Fibroblast of lung (primary cell): ENCODE data around the gene MICU1. TPM values are rescaled to one million over a fixed set of nuclear protein-coding genes. Genes with fewer than 3 reads are reported as not detected.

ENCODE experiments used
- DNase-seq, 2 donors: peaks; one replicate each; pipeline versions ENCODE4 v3.0.0 to v3.0.0-alpha.2; 2010; ENCODE audit warnings: low read depth in 2 of 2
- H2AFZ ChIP-seq: 2 replicates; pipeline ENCODE4 v1.5.1; 2012; ENCODE audit warnings: low read length, control low read depth, inconsistent platforms
- H3K27ac ChIP-seq: 2 replicates; pipeline ENCODE4 v1.5.1; 2011; ENCODE audit warnings: low read length, control low read depth; ENCODE audit not compliant: insufficient read depth
- H3K27me3 ChIP-seq: 2 replicates; pipeline ENCODE4 v1.5.1; 2011; ENCODE audit warnings: mild to moderate bottlenecking, low read length; ENCODE audit not compliant: control insufficient read depth, insufficient read depth
- H3K36me3 ChIP-seq: 2 replicates; pipeline ENCODE4 v1.5.1; 2011; ENCODE audit warnings: low read length; ENCODE audit not compliant: control insufficient read depth, insufficient read depth
- H3K4me1 ChIP-seq: 2 replicates; pipeline ENCODE4 v1.5.1; 2011; ENCODE audit warnings: low read length; ENCODE audit not compliant: control insufficient read depth, insufficient read depth; ENCODE audit errors: extremely low read depth
- H3K4me2 ChIP-seq: 2 replicates; pipeline ENCODE4 v1.5.1; 2011; ENCODE audit warnings: low read length, control low read depth; ENCODE audit not compliant: insufficient read depth; ENCODE audit errors: extremely low read depth
- H3K4me3 ChIP-seq, 4 experiments: fragments of 200-600 bp in 1 of 4; sonication (generic) in 1 of 4; replicated peaks in 1 of 4; 2 replicates each; pipeline ENCODE4 v1.5.1; 2011 to 2016; ENCODE audit warnings: low read length in 4 of 4, low read depth in 3 of 4, mild to moderate bottlenecking in 3 of 4, control low read depth in 2 of 4, inconsistent platforms in 1 of 4, mixed read lengths in 1 of 4; ENCODE audit not compliant: insufficient read depth in 1 of 4; ENCODE audit errors: control extremely low read depth in 1 of 4
- H3K79me2 ChIP-seq: 2 replicates; pipeline ENCODE4 v1.5.1; 2012; ENCODE audit warnings: mild to moderate bottlenecking, low read length, inconsistent platforms; ENCODE audit not compliant: control insufficient read depth, insufficient read depth
- H3K9ac ChIP-seq: 2 replicates; pipeline ENCODE4 v1.5.1; 2011; ENCODE audit warnings: mild to moderate bottlenecking, low read length, control low read depth; ENCODE audit not compliant: insufficient read depth
- H3K9me3 ChIP-seq: 2 replicates; pipeline ENCODE4 v1.5.1; 2012; ENCODE audit warnings: low read depth, low read length; ENCODE audit not compliant: control insufficient read depth, insufficient read depth
- H4K20me1 ChIP-seq: 2 replicates; pipeline ENCODE4 v1.5.1; 2011; ENCODE audit warnings: low read length; ENCODE audit not compliant: control insufficient read depth, insufficient read depth; ENCODE audit errors: extremely low read depth
- EZH2 ChIP-seq: IDR thresholded peaks from 2 replicates; pipeline ENCODE4 v1.5.1; 2012; ENCODE audit warnings: low read length, control low read depth, mild to moderate bottlenecking; ENCODE audit errors: missing control alignments
- polyA plus RNA-seq, 2 donors: library from polyadenylated mRNA; depleted of rRNA in 1 of 2; stranded (reverse) in 1 of 2; unstranded in 1 of 2; fragments of >200 nt; gene quantifications; 2 replicates each; pipeline ENCODE4 v1.2.1, GENCODE V29; 2011 to 2012; ENCODE audit warnings: missing spikeins in 1 of 2
- total RNA-seq: library from RNA; depleted of rRNA; stranded (reverse); fragments of >200 nt; gene quantifications from 2 replicates; pipeline ENCODE4 v1.2.1, GENCODE V29; 2014
- TF ChIP-seq, protein P1 (sequence below), 2 donors: IDR thresholded peaks in 1 of 2; conservative IDR thresholded peaks in 1 of 2; 1 replicate in 1 of 2; 2 replicates in 1 of 2; pipeline ENCODE4 v1.5.1; 2011 to 2012; ENCODE audit warnings: low read length in 2 of 2, control low read depth in 1 of 2, inconsistent platforms in 1 of 2, low read depth in 1 of 2, mild to moderate bottlenecking in 1 of 2

Gene MICU1
- total and polyA plus RNA-seq, 2 donors (not counting 1 experiment from before 2014, with no cell fraction given), result 83.2 to 83.3 TPM

DNA sequence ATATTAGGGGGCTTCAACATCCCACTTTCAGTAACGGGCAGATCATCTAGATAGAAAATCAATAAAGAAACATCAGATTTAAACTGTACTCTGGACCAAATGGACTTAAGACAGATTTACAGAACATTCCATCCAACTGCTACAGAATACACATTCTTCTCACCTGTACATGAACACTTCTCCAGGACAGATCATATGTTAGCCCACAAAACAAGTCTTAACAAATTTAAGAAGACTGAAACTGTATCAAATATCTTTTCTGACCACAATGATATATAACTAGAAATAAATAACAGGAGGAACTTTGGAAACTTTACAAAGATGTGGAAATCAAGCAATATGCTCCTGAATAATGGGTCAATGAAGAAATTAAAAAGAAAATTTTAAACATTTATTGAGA, 86.7 kb downstream of the MICU1 start:
- H3K27ac ChIP-seq, result no peak overlapping the region
- no peak overlapping the region for H2AFZ ChIP-seq

DNA sequence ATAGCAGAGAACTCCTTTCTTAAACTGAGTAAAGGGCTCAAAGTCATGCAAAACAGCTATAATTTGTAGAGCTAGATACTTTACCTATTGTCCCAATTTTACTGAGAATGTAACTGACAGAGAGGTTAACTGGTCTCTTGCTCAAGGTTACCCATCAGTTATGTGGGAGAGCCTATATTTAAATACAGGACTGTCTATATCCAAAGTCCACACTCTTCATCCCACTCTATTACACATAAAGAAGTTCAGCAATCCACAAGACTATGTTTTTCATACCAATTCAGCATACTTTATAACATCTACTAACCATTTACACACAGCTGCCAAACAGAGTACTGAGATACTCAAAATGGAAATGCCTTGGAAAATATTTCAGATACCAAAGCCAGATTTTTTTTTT, 100.2 kb downstream of the MICU1 start:
- H4K20me1 ChIP-seq, result no peaks in the 10 kb centered on the region
- no peak overlapping the region for H2AFZ ChIP-seq
- H3K36me3 ChIP-seq, result no peaks in the 10 kb centered on the region
- TF ChIP-seq, protein P1, sequence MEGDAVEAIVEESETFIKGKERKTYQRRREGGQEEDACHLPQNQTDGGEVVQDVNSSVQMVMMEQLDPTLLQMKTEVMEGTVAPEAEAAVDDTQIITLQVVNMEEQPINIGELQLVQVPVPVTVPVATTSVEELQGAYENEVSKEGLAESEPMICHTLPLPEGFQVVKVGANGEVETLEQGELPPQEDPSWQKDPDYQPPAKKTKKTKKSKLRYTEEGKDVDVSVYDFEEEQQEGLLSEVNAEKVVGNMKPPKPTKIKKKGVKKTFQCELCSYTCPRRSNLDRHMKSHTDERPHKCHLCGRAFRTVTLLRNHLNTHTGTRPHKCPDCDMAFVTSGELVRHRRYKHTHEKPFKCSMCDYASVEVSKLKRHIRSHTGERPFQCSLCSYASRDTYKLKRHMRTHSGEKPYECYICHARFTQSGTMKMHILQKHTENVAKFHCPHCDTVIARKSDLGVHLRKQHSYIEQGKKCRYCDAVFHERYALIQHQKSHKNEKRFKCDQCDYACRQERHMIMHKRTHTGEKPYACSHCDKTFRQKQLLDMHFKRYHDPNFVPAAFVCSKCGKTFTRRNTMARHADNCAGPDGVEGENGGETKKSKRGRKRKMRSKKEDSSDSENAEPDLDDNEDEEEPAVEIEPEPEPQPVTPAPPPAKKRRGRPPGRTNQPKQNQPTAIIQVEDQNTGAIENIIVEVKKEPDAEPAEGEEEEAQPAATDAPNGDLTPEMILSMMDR (conservative IDR thresholded peaks at IDR 0.05 in 1 of 2, IDR thresholded peaks at IDR 0.05 in 1 of 2; ENCODE audit: low read depth in 1 of 2, low read length in 2 of 2), result no peak
- no peak for TF ChIP-seq EZH2
- H3K9ac ChIP-seq, result no peak overlapping the region
- no peaks in the 10 kb centered on the region for H3K4me1 ChIP-seq
- H3K27me3 ChIP-seq, result no peaks in the 10 kb centered on the region
- H3K9me3 ChIP-seq, result no peaks in the 10 kb centered on the region
- no peak overlapping the region for H3K4me2 ChIP-seq
- no peaks in the 10 kb centered on the region for H3K79me2 ChIP-seq
- no peak overlapping the region for H3K4me3 ChIP-seq
- no peak for DNase-seq
- H3K27ac ChIP-seq, result no peak overlapping the region

More for the DNA sequence above, 86.7 kb downstream of the MICU1 start:
- Histone ChIP-seq H3K27me3 (no peaks in the 10 kb centered on the region), H3K4me3 (no peak overlapping the region), H3K4me2 (no peak overlapping the region), H3K4me1 (no peaks in the 10 kb centered on the region), H3K79me2 (no peaks in the 10 kb centered on the region), H3K36me3 (peaks cover 2% of the 10 kb centered on the region), H3K9ac (no peak overlapping the region), H3K9me3 (no peaks in the 10 kb centered on the region), H4K20me1 (no peaks in the 10 kb centered on the region)
- DNase-seq, result no peak
- TF ChIP-seq EZH2, result no peak
- TF ChIP-seq, protein P1 (conservative IDR thresholded peaks at IDR 0.05 in 1 of 2, IDR thresholded peaks at IDR 0.05 in 1 of 2; ENCODE audit: low read depth in 1 of 2, low read length in 2 of 2), result no peak

DNA sequence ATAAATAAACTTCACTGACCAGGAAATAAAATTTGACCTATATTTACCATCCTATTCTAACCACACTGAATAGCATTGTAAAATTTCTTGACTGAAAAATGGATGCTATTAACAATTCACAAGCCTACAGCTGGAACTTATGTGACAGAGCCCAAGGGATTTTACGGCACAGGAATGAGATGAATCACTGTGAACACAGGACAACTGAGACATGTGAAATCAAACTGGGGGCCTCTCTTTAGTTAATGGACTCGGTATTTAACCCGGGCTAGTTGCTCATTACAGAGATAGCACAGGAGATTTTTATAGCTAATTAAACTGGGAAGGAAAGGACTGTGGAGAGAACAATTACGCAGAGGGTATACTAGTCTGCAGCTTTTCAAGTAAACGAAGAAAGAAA, 100.6 kb downstream of the MICU1 start:
- Histone ChIP-seq H3K4me2 (no peak overlapping the region), H4K20me1 (no peaks in the 10 kb centered on the region)

More for the DNA sequence above, 100.6 kb downstream of the MICU1 start:
- Histone ChIP-seq H3K79me2 (no peaks in the 10 kb centered on the region), H3K9me3 (no peaks in the 10 kb centered on the region), H3K9ac (no peak overlapping the region), H3K4me3 (no peak overlapping the region), H3K27me3 (no peaks in the 10 kb centered on the region), H3K36me3 (no peaks in the 10 kb centered on the region), H3K27ac (no peak overlapping the region), H2AFZ (no peak overlapping the region), H3K4me1 (no peaks in the 10 kb centered on the region)
- TF ChIP-seq EZH2, result no peak
- TF ChIP-seq, protein P1 (conservative IDR thresholded peaks at IDR 0.05 in 1 of 2, IDR thresholded peaks at IDR 0.05 in 1 of 2; ENCODE audit: low read depth in 1 of 2, low read length in 2 of 2), result no peak
- DNase-seq, result peak in 1 of 2 donors; percentile 43
